Activated gamma-delta T cell treated with Interleukin-2 at 50 U/mL for 16 hours (primary cell): ENCODE measurements around the gene KLC4.
"Not testable (repeated sequence)": the region's sequence is repeated elsewhere in the genome, so short reads cannot be mapped to it uniquely, and the experiment has no call there.

ENCODE experiments used
- DNase-seq: peaks from one replicate; pipeline ENCODE4 v3.0.0-alpha.2; 2020

Gene KLC4

DNA sequence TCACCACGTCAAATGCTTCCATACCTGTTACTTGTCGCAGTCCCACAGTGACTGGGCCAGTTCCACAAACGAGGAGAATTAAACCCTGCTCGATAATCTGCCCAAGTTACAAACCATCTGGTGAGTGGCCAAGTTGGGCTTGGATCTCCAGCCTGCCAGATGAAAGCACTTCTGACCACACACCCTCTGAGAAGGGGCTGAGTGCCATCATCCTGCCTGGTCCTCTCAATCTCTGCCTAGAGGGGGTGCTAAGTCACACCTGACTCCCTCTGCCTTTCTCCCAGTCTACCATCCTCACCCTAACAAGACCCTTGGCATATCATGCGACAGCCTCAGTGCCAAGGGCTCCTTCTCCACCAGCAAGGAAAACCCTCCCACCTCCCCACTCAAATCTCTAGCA is 22.2 kb upstream of the KLC4 start:
- DNase-seq, result no peak

DNA sequence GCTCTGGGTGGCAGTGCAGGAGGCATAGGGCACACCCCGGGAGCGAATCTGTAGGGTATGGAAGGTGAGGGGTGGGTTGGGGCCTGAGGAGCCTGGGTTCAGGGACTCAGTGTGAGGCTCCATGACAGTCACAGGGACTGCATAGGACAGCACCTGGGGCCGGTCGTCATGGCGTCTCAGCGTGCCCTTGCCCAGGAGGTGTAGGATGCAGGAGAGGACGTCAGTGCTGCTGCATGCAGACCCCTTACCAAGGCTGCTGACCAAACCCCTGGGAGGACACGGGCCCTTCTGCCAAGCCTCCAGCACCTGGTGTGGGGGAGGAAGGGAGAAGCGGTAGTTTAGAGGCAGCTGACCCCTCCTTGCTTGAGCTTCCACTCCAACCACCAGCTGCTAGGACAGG is 21.7 kb upstream of the KLC4 start:
- DNase-seq, result no peak

DNA sequence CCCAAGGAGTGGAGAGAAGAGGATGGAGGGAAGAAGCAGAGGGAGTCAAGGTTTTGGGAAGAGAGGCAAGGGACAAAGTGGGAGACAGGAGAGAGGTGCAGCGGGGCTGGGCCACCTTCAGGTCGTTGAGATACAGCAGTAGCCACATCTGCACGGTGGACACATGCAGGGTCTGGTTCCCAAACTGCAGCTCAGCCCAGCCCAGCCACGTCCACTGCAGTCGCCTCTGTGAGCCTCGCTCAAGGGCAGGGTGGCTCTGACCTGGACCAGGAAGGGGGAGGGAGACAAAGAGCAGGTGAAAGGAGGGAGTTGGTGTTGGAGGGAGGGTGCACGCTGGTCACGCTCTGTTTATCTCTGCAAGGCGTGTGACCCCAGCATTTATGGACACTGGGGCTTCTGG is 20.7 kb upstream of the KLC4 start:
- no peak for DNase-seq

DNA sequence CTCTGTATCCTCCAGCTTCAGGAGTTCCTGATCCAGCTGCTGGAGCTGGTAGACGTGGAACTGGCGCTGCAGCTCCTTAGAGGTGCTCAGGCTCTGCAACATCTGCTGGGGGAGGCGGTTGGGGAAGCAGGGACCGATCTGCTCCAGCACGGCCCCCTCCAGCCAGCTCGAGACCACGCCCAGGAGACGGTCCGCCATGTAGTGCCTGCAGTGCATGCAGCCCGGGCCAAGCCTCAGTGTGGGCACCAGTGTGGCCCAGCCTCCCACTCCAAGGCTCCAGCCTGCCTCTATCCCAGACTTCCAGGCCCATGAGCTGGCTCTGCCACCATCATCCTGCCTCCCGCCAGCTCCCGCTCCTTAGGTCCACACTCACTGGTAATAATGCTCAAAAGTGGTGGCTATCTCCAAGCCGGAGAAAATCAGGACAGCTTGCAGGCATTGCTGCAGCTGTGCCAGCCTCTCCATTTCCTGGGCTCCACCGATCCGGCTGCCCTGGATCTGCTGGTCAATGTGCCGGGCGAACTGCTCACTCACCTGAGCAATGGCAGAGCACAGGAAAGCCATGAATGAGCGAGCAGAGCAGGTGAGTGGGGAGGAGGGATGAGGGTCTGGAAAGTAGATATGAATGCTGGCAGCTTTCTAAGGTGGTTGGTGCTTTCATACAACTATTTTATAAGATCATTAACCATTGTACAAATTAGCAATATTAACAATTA is 18.7 kb upstream of the KLC4 start:
- DNase-seq, result no peak

DNA sequence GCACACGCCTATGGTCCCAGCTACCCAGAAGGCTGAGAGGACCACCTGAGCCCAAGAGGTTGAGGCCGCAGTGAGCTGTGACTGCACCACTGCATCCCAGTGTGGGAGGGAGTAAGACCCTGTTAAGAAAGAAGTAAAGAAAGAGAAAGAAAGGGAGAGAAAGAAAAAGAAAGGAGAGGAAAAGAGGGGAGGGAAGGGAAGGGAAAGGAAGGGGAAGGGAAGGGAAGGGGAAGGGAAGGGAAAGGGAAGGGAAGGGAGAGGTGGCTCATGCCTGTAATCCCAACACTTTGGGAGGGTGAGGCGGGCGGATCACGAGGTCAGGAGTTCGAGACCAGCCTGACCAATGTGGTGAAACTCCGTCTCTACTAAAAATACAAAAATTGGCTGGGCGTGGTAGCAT is 18.0 kb upstream of the KLC4 start:
- not testable (repeated sequence) for DNase-seq

DNA sequence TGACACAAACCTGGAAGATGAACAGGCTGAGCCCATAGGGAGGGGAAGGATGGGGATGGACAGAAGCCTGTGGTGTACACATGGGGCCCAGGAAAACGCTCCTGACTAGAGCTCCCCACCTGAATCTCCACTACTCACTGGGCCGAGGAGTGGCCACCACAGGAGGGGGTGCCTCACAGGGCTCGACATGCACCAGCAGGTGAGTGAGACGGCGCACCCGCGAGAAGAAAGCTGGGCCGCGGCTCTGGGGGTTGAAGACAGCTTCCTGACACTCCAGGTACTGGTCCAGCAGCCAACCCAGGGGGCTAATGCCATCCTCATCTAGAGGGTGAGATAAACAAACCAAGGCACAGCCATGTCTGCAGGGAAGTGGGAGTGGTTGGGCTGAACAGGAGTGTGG is 16.1 kb upstream of the KLC4 start:
- no peak for DNase-seq

DNA sequence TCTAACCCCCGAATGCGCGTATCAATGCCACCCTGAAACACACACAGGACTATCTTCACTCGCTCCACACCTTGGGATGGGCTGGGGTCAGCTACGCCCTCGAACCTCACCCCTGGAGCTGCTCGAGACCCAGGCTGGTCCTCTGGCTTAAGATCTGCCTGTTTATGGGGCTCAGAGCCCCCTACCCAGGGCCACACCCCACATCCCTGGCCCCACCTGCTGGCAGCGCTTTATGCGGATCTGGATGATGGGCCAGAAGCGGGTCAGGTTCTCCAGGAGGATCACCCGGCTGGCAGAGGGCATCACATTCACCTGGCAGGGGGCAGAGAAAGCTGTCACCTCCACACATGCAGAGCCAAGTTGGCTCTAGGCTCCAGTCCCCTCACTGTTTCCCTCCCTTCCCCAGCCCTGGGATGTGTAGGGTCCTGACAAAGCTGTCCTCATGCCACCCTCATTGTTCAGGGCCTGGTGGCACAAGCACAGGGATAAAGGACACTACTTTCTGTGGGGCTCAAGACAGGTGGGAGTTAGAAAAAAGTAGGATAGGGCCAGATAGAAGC is 14.0 kb upstream of the KLC4 start:
- DNase-seq, result no peak

DNA sequence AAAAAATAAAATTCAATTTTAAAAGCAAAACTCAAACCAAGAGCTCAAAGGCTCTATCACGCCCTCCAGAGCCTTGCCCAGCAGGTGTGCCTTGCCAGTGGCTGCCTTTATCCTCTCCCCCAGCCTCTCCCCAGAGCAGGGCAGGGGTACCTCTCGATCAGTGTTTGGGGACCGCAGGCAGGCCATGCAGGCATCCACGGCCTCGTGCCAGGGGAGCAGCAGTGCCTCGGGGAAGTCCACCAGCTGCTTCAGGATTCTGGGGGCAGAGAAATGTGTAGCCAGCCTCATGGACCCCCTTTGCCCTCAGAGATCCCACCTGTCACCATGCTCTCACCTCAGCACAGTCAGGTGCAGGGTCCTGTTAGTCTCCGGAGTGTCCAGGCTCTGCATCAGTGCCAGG is 11.4 kb upstream of the KLC4 start:
- no peak for DNase-seq

DNA sequence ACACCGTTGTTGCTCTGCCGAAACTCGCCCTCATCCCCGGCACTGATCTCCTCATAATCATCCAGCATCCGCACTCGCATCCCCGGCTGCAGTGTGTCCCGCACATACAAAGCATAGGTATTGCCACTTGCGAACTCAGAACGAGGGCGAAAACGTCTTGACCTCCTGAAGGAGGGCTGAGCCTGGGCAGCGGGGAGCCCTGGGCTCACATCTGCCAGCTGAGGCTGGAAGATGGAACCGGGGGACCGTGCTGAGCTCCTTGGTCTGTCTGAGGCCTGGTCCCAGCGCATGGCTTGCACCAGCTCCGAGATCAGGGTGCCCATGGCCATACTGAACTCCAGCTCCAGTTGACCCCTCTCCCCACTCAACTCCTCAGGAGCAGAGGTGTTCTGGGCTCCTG is 8.4 kb upstream of the KLC4 start:
- no peak for DNase-seq

DNA sequence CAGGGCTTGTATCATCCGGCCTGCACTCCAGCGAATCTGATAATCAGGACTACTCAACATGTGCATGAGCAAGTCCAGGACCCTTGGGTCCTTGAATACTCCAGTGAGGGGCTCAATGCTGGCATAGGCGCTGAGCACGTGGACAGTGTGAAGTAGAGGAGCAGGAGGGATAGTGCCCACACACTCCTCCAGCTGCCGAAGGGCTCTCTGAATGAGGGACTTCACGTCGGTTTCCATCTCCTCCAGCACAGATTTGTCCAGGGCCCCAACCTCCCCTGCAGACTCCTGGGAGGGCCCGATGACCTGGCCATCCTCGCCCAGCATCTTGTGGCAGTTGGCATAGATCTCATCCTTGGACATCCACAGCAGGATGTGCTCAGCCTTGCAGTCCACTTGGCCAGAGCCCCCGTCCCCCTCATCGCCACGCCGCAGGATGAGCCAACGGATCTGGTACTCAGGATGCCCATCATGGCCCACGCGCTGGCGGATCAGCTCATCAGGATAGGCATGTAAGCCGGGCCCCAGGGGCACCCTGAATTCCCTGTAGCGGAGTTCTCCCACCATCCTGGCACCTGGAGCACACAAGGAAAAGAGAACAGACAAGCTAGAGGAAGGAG is 7.1 kb upstream of the KLC4 start:
- DNase-seq, result no peak

DNA sequence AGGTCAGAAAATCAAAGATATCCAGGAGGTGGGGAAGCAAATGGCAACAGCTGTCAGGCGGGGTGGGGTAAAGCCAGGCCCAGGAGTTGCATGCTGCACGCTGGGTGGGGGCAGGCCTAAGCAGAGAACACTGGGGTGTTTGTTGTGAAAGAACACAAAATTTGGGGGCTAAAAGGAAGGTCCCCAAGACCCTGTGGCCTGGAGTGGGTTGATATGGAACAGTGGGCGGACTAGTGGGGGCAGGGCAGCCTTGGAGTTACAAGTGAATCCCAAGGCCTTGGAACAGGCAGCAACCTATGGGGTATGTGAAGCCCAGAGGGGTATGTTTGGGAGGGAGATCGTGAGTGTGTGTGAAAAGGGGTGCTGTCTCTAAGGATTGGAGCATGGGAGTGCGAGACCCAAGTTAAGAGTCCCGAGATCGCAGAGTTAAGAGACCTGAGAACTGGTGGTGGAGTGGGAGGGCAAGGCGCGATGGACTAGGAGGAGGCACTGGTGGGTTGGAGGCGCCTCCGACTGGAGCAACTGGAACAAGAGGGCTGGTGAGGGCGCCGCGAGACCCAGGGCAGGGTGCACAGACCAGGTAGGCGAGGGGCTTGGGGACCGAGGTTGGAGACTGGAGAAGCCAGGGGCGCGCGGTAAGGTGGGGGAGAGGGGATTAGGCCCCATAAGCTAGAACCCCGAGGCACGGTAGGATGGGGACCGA is 6.4 kb upstream of the KLC4 start:
- DNase-seq, result no peak

DNA sequence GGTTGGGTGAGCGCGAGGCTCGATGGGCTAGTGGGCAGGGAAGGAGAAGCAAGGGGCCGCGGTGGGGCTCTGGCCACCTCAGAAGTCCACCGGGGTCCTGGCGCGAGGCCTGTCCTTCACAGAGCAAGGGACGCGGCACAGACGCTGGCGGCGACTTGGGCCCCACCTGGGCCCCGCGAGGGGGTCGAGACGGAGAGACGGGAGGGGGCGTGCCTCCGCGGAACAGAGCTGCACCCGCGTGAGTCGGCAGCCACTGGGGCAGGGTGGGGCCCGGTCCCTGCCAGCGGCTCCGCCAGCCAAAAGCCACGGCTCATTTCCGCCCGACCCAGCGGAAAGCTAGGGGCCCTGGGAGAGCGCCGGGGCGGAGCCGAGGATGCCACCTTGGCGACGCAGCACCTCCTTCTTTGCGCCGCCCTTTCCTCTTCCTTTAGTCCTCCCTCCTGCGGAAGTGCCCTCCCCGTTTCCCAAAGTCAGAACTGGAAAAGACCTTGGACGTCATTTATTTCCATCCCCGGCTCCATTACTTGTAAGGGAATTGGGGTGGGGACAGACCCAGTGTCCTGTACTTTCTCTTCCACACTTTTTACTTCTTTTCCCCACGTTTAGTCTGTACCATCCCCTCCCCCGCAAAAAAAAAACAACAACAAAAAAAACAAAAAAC is 5.8 kb upstream of the KLC4 start, which contains the start of gene CUL7:
Gene CUL7, minus strand, starts transcription at position 307 of the 661 bp plus-strand sequence. CDS start 1,063 bp downstream, outside the sequence.
- peak; percentile 86 for DNase-seq

DNA sequence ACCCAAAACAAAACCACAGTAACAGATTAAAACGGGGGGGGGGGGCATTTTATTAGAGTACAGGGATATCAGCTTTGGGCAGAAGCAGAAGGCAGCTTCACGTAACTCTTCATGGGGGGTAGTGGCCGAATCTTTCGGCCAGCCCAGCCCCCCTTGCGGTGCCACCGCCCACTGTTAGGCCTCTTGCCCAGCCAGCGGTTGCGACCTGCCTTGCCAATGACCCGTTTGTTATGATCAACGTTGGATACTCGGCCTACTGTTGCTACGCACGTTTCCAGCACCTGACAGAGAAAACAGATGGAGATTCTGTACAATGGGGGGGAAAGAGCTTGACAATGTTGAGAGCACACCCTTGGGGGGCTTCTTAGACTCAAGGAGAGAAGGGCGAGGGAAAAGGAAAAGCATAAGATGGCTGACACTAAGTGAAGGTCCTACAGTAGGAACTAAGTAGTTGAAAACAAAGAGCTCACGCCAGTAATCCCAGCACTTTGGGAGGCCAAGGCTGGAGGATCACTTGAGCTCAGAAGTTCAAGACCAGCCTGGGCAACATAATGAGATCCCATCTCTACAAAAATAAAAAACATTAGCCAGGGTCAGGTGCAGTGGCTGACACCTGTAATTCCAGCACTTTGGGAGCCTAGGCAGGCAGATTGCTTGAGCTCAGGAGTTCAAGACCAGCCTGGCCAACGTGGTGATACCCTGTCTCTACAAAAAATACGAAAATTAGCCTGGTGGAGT is 5.1 kb upstream of the KLC4 start:
- no peak for DNase-seq

DNA sequence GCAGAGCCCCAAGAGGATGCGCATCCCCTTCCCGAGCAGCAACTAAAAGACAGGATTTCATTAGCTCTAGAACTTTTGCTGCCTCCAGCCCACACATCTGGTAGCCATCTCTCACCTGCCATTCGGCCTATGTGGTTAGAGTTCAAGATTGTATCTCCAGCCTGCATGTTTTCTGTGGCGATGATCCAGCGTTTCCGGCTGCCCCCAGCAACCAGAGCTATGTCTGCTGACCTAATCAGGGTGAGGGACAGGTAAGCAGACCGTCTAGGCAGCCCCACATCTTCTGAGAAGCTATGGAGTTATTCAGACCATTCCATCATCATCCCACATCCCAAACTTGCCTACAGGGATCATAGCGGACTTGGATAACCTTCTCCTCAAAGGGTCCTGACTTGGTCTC is 3.5 kb upstream of the KLC4 start:
- no peak for DNase-seq

DNA sequence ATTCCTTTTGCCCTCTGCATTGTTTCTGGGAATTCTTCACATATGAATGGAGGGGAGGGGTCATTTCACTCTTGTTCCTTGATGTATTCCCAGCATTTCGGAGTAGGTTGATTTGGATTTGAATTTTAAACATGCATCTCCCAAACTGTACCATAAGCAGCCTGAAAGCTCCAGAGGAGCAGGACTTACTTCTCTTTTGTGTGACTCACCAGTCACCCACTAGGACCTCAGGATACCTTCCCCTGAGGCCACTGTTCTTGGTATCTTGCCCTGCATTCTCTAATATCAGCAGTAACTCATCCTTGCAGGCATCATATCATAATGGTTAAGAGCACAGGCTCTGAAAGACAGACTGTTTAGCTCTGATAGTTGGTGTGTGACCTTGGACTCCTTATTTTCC is 900 bp upstream of the KLC4 start:
- no peak for DNase-seq

DNA sequence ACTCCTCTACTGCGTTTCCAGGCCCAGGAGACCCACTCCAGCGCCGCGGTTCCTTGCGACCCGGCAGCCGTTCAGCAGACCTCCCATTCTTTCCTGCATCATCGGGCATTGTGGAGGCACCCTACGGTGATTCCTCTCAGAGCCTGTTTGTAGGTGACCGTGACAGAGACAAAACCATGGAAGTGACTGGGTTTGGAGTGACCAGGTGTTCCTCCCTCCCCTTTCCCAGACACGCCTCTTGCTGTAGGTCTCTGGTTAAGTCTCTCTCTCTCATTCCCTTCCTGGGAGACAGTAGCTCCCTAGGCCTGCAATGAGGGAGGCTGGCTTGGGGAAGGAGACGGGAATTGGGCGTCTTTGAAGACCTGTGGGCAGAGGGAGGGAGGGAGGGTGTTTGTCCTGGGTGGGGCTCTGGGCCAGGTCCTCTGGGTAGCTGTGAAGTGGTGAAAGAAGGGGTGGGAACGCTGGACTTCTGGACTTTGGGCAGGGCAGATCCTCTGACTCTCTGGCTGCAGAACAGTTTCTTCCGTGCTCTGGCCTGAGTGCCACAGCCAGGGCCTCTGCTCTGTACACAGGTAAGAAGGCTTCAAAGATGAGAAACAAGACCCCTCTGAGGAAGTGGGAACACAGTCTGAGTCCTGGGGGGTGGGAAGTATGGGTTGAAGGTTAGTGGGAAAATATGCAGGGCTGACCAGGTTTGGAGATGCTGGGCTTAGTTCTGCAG is 763 bp downstream of the KLC4 start:
- no peak for DNase-seq

DNA sequence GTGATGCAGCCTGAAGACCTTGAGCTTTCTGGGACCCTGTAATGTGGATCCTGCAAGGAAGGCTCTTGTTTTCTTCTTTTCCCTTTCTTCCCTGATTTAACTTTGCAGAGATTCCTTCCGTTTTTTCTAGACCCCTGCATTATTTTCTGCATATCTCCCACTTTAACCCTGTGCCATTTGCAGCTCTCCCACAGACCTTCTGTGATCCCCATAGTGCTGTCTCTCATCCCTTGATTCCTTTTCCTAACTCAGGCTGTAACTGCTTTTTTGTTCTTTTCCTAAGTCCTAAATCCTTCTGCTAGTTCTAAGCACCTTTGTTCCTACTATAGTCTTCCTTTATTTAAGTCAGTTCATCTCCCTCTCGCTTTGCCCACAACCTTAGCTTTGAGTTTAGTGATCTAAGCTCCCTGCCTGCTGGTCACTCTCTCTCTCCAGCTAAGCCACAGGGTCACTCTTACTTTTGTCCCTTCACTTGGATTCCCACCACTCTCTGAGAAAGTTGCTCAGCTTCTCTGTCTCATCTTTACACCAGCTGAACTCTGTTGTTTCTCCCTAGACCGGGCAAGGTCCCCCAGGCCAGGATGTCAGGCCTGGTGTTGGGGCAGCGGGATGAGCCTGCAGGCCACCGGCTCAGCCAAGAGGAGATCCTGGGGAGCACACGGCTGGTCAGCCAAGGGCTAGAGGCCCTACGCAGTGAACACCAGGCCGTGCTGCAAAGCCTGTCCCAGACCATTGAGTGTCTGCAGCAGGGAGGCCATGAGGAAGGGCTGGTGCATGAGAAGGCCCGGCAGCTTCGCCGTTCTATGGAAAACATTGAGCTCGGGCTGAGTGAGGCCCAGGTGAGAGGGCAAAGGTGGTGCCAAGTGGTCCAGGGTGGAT is 1.6 kb downstream of the KLC4 start:
- DNase-seq, result no peak

DNA sequence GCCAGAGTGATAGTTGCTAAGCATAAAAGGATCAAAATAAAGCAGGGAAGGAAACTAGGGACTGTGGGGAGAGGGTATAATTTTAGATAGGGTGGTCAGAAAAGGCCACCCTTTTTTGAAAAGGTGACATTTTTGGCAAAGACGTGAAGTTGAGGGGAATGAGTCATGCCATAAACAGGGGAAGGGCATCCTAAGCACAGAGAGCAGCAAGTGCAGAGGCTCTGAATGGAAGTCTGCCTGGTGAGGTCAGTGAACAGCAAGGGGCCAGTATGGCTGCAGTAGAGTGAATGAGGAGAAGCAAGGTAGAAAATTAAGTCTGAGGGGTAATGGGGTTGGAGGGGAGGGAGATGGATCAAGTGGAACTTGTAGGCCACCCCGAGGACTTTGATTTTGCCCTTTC is 2.4 kb downstream of the KLC4 start:
- no peak for DNase-seq

DNA sequence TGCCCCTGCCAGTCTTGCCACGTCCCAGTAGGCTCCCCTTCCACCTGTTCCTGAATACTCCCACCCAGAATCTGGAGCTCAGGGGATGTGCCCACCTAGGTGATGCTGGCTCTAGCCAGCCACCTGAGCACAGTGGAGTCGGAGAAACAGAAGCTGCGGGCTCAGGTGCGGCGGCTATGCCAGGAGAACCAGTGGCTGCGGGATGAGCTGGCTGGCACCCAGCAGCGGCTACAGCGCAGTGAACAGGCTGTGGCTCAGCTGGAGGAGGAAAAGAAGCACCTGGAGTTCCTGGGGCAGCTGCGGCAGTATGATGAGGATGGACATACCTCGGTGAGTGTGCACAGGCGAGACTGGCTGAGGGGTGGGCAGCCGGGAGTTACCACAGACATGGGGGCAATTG is 3.4 kb downstream of the KLC4 start:
- no peak for DNase-seq

DNA sequence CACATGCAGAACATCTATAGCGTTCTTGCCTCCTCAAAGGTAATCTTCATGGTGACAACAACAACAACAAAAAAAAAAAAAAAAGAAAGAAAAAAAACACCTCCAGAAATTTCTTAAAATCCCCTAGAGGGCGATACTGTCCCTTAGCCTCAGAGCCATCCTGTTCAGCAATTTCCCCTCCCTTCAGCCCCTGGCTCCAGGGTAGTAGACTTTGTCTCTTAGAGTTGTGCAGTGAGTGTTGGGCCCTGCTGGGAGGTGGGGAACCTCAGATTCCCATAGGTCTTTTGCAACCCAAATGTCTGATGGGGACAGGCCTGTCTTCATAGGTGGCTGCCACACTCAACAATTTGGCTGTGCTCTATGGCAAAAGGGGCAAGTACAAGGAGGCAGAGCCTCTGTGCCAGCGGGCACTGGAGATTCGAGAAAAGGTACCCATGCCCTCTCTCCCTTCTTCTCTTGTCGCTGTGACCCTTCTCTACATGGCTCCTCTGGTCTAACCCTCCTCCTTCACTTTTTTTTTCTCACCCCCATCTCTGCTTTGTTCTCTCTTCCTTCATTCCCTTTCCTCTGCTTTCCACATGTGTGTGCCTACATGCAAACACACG is 10.7 kb downstream of the KLC4 start:
- DNase-seq, result no peak
